Karpas-422 (cell line): ENCODE measurements around the gene MVK. TPM values are rescaled to one million over a fixed set of nuclear protein-coding genes. Genes with fewer than 3 reads are reported as not detected.

Experiments used
- DNase-seq: peaks from one replicate; pipeline ENCODE4 v3.0.0-alpha.2; 2015
- H2AFZ ChIP-seq: fragments of 200-600 bp; sonication (generic); 2 replicates; pipeline ENCODE4 v1.6.1; 2014; ENCODE audit warnings: antibody characterized with exemption, low read length, mixed read lengths
- H3K27ac ChIP-seq: fragments of 200-600 bp; sonication (generic); 2 replicates; pipeline ENCODE4 v1.5.1; 2014; ENCODE audit warnings: mild to moderate bottlenecking, low read length, moderate library complexity
- H3K27me3 ChIP-seq: fragments of 200-600 bp; sonication (generic); 2 replicates; pipeline ENCODE4 v1.6.1; 2014; ENCODE audit warnings: low read length, mixed read lengths
- H3K36me3 ChIP-seq: fragments of 200-600 bp; sonication (generic); 2 replicates; pipeline ENCODE4 v1.6.1; 2014; ENCODE audit warnings: low read length, mixed read lengths; ENCODE audit not compliant: insufficient read depth
- H3K4me1 ChIP-seq: fragments of 200-600 bp; sonication (generic); 2 replicates; pipeline ENCODE4 v1.6.1; 2014; ENCODE audit warnings: mild to moderate bottlenecking, low read length, mixed read lengths
- H3K4me2 ChIP-seq: fragments of 200-600 bp; sonication (generic); 2 replicates; pipeline ENCODE4 v1.6.1; 2014; ENCODE audit warnings: low read length, low read depth, mild to moderate bottlenecking; ENCODE audit not compliant: poor library complexity, severe bottlenecking
- H3K4me3 ChIP-seq: fragments of 200-600 bp; sonication (generic); 2 replicates; pipeline ENCODE4 v1.5.1; 2014; ENCODE audit warnings: mild to moderate bottlenecking, antibody characterized with exemption, low read length, mixed read lengths
- H3K79me2 ChIP-seq: fragments of 200-600 bp; sonication (generic); 2 replicates; pipeline ENCODE4 v1.6.1; 2014; ENCODE audit warnings: mild to moderate bottlenecking, low read length, mixed read lengths
- H3K9ac ChIP-seq: fragments of 200-600 bp; sonication (generic); 2 replicates; pipeline ENCODE4 v1.6.0; 2014; ENCODE audit warnings: low read length
- H3K9me2 ChIP-seq: fragments of 200-600 bp; sonication (generic), shearing (Covaris generic); replicated peaks from 2 replicates; pipeline ENCODE4 v1.6.0; 2014; ENCODE audit warnings: mild to moderate bottlenecking, low read length, moderate library complexity; ENCODE audit not compliant: insufficient read depth
- H3K9me3 ChIP-seq: fragments of 300-700, 200-600 bp; sonication (generic); 2 replicates; pipeline ENCODE4 v1.6.1; 2014; ENCODE audit warnings: low read length, mixed read lengths
- H4K20me1 ChIP-seq: fragments of 200-600 bp; sonication (generic); 2 replicates; pipeline ENCODE4 v1.6.1; 2014; ENCODE audit warnings: mild to moderate bottlenecking, antibody characterized with exemption, low read length, low read depth; ENCODE audit not compliant: insufficient read depth
- total RNA-seq: library from RNA; depleted of rRNA; stranded (reverse); fragments of >200 nt; shearing (Covaris generic); gene quantifications from 2 replicates; pipeline ENCODE4 v1.2.3, GENCODE V29; 2014; ENCODE audit warnings: low replicate concordance

MVK gene
- total RNA-seq, 1 experiment from 2014 or later: 14.7 TPM

- H2AFZ ChIP-seq: no peak overlapping the region
- no peak overlapping the region for H3K4me2 ChIP-seq
- no peak overlapping the region for H3K4me3 ChIP-seq
- no peak overlapping the region for H3K9ac ChIP-seq
- no peaks in the 10 kb centered on the region for H3K9me3 ChIP-seq
- no peaks in the 10 kb centered on the region for H3K9me2 ChIP-seq
- no peaks in the 10 kb centered on the region for H3K36me3 ChIP-seq
- H3K79me2 ChIP-seq: no peaks in the 10 kb centered on the region
- no peak for DNase-seq
- no peaks in the 10 kb centered on the region for H4K20me1 ChIP-seq
- H3K27ac ChIP-seq: no peak overlapping the region
- no peaks in the 10 kb centered on the region for H3K4me1 ChIP-seq
- no peaks in the 10 kb centered on the region for H3K27me3 ChIP-seq
Observed at GRCh38 chr12:109605599-109606228, 32.1 kb downstream of the MVK start.

DNA sequence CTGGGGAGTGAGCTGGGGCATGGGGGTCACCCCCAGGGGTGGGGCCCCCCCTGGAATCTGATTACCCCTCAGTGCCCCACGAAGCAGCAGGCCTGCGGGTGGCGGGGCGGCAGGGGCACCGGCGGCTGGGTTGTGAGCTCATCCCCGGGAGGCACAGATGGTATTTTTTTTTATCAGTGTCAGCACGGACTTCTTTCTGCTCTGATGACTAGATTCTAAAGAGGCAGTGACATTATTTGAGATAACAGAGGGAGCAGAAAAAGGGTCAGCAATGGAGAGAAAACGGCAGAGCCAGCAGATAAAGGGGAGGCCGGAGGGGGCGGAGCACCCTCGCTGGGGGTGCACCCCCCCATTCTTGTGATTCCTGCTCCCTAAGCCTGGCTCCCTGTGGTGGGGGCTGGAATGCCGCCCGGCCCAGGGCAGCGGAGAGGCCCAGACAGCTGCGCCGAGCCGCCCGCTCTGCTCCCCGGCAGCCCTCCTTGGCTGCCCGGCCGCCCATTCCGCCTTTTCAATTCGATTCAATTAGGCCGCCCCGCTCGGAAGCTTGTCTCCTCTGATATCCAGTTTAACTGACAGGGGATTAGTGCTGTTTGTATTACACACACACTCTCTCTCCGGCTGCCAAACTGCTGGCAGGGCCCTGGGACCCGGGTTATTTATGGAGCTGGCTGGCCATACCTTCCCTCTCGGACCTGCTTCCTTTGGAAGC lies 32.9 kb downstream of the MVK start:
- H3K27ac ChIP-seq: no peak overlapping the region
- H3K36me3 ChIP-seq: no peaks in the 10 kb centered on the region
- no peak overlapping the region for H3K4me3 ChIP-seq
- no peaks in the 10 kb centered on the region for H3K9me3 ChIP-seq
- H3K9me2 ChIP-seq: no peaks in the 10 kb centered on the region
- H4K20me1 ChIP-seq: no peaks in the 10 kb centered on the region
- DNase-seq: no peak
- no peaks in the 10 kb centered on the region for H3K79me2 ChIP-seq
- H3K4me2 ChIP-seq: no peak overlapping the region
- H2AFZ ChIP-seq: no peak overlapping the region
- no peaks in the 10 kb centered on the region for H3K27me3 ChIP-seq
- H3K9ac ChIP-seq: no peak overlapping the region
- H3K4me1 ChIP-seq: no peaks in the 10 kb centered on the region

DNA sequence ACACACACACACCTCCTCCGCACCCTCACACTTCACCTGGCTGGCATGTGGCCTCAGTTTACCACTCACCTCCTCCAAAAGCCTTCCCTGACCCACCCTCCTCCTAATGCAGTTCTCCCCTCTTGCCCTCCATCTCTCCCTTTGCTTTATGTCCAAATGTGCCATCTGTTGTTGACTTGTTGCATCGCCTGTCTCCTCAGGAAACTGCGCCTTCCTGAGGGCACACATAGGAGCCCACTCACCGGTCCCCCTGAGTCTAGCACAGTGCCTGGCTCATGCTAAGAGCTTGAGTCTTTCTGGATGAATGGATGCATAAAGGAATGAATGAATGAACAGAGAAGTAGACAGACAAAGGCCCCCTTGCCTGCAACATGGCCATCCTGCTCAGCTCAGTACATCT lies 34.0 kb downstream of the MVK start:
- Histone ChIP-seq H3K4me2 (no peak overlapping the region), H3K36me3 (no peaks in the 10 kb centered on the region), H2AFZ (no peak overlapping the region), H3K9ac (no peak overlapping the region), H3K9me3 (no peaks in the 10 kb centered on the region), H3K4me3 (no peak overlapping the region), H3K27me3 (no peaks in the 10 kb centered on the region), H3K4me1 (no peaks in the 10 kb centered on the region), H4K20me1 (no peaks in the 10 kb centered on the region), H3K27ac (no peak overlapping the region), H3K9me2 (no peaks in the 10 kb centered on the region), H3K79me2 (no peaks in the 10 kb centered on the region)
- no peak for DNase-seq

- Histone ChIP-seq H3K4me1 (no peaks in the 10 kb centered on the region), H3K9me3 (no peaks in the 10 kb centered on the region), H3K27ac (no peak overlapping the region), H3K36me3 (no peaks in the 10 kb centered on the region), H3K9ac (no peak overlapping the region), H4K20me1 (no peaks in the 10 kb centered on the region), H3K9me2 (no peaks in the 10 kb centered on the region), H3K79me2 (no peaks in the 10 kb centered on the region), H3K27me3 (no peaks in the 10 kb centered on the region), H2AFZ (no peak overlapping the region), H3K4me3 (no peak overlapping the region), H3K4me2 (no peak overlapping the region)
- no peak for DNase-seq
Observed at GRCh38 chr12:109608270-109608669, 34.7 kb downstream of the MVK start.

GRCh38 chr12:109608793-109609192 lies 35.2 kb downstream of the MVK start:
- Histone ChIP-seq H2AFZ (no peak overlapping the region), H3K4me1 (no peaks in the 10 kb centered on the region), H3K79me2 (no peaks in the 10 kb centered on the region), H3K9ac (no peak overlapping the region), H3K9me3 (no peaks in the 10 kb centered on the region), H4K20me1 (no peaks in the 10 kb centered on the region), H3K36me3 (no peaks in the 10 kb centered on the region), H3K27me3 (no peaks in the 10 kb centered on the region), H3K4me2 (no peak overlapping the region), H3K4me3 (no peak overlapping the region), H3K27ac (no peak overlapping the region), H3K9me2 (no peaks in the 10 kb centered on the region)
- no peak for DNase-seq

DNA sequence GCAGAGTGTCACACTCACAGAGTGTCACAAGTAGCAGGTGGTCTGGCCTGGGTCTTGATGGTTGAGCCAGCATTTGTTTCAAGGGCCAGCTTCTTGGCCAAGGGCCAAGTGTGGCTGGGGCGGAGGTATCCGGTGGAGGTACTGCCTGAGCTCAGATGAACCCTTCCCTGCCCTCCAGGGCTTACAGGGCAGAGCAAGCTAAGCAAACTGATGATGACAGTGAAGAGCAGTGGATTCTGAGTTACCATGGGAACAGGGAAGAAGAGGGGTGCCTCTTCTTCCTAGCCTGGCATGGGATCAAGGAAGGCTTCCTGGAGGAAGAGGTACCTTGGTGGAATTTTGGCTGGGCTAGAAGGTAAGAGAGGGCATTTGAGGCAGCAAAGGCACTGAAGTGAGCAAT lies 35.7 kb downstream of the MVK start:
- Histone ChIP-seq H3K9me3 (no peaks in the 10 kb centered on the region), H3K27me3 (no peaks in the 10 kb centered on the region), H3K4me2 (no peak overlapping the region), H2AFZ (no peak overlapping the region), H3K36me3 (no peaks in the 10 kb centered on the region), H3K9ac (no peak overlapping the region), H4K20me1 (no peaks in the 10 kb centered on the region), H3K4me1 (no peaks in the 10 kb centered on the region), H3K4me3 (no peak overlapping the region), H3K79me2 (no peaks in the 10 kb centered on the region), H3K27ac (no peak overlapping the region), H3K9me2 (no peaks in the 10 kb centered on the region)
- DNase-seq: no peak

DNA sequence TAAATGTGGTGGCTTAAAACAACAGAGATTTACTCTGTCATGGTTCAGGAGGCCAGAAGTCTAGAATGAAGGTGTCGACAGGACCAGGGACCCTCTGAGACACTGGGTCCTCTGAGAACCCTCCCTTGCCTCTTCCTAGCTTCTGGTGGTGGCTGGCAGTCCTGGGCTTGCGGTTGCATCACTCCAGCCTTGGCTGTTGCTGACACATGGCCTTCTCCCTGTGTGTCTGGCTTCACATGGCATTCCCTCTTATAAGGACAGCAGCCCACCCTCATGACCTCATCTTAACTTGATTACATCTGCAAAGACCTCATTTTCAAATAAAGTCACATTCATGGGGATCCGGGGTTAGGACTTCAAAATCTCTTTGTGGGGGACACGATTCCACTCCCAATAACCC lies 36.9 kb downstream of the MVK start:
- H3K9me3 ChIP-seq: no peaks in the 10 kb centered on the region
- H2AFZ ChIP-seq: no peak overlapping the region
- H4K20me1 ChIP-seq: no peaks in the 10 kb centered on the region
- no peaks in the 10 kb centered on the region for H3K9me2 ChIP-seq
- DNase-seq: no peak
- no peak overlapping the region for H3K4me2 ChIP-seq
- no peaks in the 10 kb centered on the region for H3K4me1 ChIP-seq
- no peaks in the 10 kb centered on the region for H3K27me3 ChIP-seq
- H3K9ac ChIP-seq: no peak overlapping the region
- no peak overlapping the region for H3K27ac ChIP-seq
- no peaks in the 10 kb centered on the region for H3K79me2 ChIP-seq
- no peak overlapping the region for H3K4me3 ChIP-seq
- no peaks in the 10 kb centered on the region for H3K36me3 ChIP-seq

GRCh38 chr12:109611223-109611622 lies 37.6 kb downstream of the MVK start:
- no peaks in the 10 kb centered on the region for H3K4me1 ChIP-seq
- DNase-seq: no peak
- H3K79me2 ChIP-seq: no peaks in the 10 kb centered on the region
- no peaks in the 10 kb centered on the region for H3K9me3 ChIP-seq
- no peaks in the 10 kb centered on the region for H3K9me2 ChIP-seq
- H3K4me2 ChIP-seq: no peak overlapping the region
- no peak overlapping the region for H2AFZ ChIP-seq
- H3K9ac ChIP-seq: no peak overlapping the region
- H3K27me3 ChIP-seq: no peaks in the 10 kb centered on the region
- H3K4me3 ChIP-seq: no peak overlapping the region
- no peaks in the 10 kb centered on the region for H4K20me1 ChIP-seq
- H3K27ac ChIP-seq: no peak overlapping the region
- H3K36me3 ChIP-seq: no peaks in the 10 kb centered on the region
